GOT3 (cell line): ENCODE data around the gene KLF7.

ENCODE experiments used
- DNase-seq: peaks from one replicate; lab custom pipeline; 2025; ENCODE audit warnings: mixed read lengths; lab: John Stamatoyannopoulos, UW

The KLF7 gene

GRCh38 chr2:207093234-207093633, 72.5 kb downstream of the KLF7 start:
- no peak for DNase-seq

DNA sequence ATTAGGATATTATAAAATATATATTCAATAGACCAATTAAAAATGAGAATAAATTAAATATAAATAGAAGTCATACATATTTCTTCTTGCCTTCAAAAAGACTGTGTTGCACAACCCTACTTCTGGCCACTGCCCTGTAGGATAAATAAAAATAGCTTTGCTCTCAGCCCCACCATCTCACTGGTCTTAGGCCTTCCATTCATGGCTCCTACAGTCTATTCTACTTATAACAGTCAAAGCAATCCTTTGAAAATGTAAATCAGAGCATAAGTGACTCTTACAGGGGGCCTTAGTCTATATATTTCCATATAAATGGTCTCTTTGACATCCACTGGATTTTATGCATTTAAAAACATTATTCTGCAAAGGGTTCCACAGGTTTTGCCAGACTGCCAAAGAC, 72.9 kb downstream of the KLF7 start:
- DNase-seq, result no peak

DNA sequence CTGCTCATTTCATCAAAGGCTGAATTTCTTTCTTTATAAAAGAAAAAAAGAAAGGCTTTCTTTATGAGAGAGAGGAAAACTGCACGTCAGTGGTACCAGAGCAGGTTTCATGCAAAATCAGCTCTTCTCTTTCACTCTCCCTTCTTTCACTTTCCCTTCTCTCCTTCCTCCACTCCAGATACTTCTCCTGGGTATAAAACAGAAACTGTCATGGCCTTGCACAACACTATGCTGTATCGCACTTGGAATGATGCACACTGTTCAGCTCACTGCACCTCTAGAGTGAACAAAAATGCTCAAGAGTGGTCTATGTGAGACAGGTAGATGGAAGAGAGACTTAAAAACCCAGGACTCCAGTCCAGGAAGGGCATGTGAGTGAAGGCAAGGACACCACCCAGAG, 73.8 kb downstream of the KLF7 start:
- DNase-seq, result no peak

GRCh38 chr2:207091176-207091575, 74.6 kb downstream of the KLF7 start:
- no peak for DNase-seq

- no peak for DNase-seq
Observed at GRCh38 chr2:207090389-207090788, 75.4 kb downstream of the KLF7 start.

DNA sequence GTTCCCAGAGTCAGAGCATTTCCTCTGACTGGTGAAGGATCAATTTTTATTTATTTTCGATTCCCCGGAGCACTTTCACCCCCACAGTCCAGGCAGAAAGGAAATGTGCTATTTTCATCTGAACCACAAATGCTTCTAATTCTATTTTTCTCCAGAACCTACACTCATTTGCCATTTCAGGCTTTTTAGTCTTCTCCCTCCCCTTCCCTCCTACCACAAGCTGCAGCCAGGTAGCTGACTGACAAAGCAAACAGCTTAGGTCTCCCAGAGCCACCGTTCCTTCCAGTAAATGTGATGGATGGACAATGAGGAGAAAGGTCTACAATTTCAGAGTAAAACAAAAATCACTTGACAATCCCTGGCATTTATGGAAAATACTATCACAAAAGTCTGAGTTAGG, 76.9 kb downstream of the KLF7 start:
- no peak for DNase-seq

DNA sequence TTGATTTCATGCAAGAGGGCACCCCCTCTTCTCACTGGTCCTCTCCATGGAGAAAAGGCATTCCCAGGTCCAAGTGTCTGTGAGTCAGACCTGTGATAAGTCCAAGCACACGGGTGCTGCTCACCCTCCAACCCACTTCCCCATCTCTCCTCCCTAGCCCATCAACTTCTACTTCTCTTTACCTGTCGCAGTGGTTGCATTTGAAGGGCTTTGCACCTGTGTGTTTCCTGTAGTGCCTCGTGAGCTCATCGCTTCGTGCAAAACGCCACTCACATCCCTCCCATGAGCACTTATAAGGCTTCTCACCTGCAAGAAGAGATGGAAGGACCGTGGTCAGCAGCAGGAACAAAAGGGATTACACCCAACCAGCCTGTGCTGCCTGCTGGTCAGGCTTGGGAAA, 77.5 kb downstream of the KLF7 start:
- DNase-seq, result no peak

DNA sequence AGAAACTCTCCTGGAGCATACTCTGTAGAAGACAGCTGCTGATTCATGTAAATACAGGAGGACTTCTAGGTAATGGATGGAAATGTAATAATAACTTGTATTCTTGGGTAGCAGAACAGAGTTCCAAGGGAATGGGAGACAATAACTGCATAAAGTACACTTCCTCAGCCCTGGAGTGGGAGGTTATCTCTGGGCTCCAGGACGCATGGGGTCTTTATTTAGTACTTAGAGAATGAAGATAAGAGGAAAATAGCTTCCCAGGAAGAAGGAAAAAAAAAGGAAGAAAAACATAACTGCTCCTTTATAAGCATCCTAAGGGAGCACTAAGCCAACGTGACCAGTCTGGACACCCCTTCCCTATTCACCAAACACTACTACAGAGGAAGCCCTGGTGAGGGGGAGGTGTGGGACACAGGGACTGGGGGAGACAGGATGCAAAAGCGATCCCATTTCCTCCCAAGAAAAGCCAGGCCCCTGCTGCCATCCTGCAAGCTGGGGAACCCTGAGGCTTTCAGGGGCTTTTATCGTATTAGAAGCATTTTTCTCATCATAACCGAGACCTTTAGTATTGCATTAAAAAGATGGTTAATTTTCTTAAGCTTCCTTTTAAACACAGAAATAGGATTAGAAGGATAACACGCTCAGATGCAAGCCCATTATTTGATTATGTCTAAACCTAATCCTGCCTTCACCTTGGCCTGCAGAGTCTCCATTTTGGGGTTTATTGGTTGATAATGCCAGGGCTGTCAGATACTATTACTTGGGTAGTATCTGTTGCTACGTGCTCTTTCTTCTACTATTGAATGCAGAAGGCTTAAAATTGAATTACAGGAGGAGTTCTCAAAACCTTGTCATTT, 78.5 kb downstream of the KLF7 start:
- no peak for DNase-seq

DNA sequence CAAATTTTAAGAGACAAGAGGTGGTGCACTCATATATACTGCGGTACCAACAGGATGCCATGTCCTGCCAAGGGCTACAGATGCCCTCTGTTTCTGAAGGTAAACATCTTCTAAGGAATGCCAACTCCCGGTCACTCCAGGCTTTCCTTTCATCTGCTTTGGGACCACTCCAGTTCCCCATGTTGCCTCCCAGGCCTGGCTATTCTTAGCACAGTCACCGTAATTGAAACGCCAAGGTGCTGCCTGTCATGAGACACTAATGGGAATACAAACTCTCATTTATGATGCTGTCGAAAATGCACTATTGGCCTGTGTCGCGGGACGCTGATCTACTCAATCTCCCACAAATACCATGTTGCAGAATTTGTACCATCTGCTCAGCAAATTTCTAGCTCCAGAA, 79.6 kb downstream of the KLF7 start:
- no peak for DNase-seq

DNA sequence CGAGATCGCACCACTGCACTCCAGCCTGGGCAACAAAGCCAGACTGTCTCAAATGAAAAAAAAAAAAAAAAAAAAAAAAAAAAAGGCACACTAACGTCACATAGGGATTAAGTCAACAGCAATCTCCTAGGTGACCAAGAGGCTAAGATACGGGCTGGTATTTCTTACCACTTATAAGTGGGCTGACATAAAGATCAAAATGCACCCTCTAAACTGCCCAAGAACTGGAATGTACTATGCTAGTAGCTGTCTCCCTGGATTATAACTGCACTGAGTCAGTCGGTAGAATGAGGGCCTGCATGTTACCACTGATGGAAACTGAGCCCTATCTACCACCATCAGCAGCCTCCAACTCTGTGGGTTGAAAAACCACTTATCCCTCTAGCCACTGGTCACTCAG, 80.6 kb downstream of the KLF7 start:
- DNase-seq, result no peak

GRCh38 chr2:207083361-207084110, 82.2 kb downstream of the KLF7 start:
- no peak for DNase-seq

GRCh38 chr2:207082619-207083018, 83.1 kb downstream of the KLF7 start:
- no peak for DNase-seq

- no peak for DNase-seq
Observed at GRCh38 chr2:207078186-207078798, 87.5 kb downstream of the KLF7 start.

DNA sequence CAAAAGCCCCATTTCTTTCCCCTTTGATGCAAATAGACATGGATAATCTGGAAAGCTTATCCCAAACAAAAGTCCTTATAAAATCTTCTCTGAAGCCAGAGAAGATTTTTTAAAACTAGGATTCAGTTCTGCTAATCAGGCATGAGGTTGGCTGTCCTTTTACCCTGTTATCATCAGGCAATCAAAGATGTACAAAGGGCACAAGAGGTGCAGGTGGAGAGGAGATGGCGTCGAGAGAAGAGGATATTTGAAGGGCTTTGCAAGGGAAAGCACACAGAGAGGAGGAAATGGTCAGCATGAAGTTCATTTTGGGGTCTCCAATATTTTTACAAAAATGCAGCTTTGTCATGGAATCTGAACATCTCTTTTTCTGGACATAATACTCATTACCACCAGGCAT, 88.5 kb downstream of the KLF7 start:
- DNase-seq, result no peak

- no peak for DNase-seq
Observed at GRCh38 chr2:207075456-207075855, 90.3 kb downstream of the KLF7 start.

DNA sequence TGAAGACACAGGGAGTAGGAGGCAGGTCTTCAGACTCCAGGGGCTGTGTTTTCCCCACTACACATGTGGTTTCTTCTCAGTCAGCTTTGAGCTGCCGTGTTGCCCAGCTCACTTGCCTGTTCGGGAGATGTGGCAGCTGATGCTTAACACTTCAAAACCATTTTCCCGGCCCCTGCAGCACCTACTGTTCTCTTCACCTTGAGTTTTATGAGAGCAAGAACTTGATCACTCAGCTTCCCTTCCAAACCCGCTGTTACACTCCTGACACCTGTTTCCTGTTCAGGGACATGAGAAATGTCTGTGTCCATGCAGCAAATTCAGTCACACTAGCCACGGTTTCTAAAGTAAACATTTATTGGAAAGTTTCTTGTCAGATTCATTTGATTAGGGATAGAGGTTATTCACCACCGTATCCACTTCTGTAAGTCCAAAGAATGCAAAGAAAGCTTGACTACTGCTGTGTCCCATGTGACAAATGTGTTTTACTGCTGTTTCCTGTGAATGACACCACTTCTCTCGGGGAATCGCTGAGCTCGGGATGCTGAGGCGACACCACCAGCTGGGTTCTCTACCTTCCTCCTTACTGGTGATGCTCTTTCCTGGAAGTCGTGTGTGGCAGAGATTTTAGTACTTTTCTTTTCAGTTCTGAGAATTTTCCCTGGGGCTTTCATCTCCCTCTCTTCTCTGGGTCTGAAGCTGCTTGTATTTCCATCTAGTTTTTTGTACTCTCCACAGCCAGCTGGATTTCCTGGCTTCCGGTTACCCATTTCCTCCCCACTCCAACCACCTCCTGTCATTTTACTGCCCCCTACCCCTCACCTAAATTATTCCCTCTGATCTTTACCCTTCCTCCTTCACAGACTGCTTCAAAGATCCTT, 91.7 kb downstream of the KLF7 start:
- DNase-seq, result no peak

- DNase-seq, result no peak
Observed at GRCh38 chr2:207073412-207073800, 92.3 kb downstream of the KLF7 start.

GRCh38 chr2:207072571-207072970, 93.2 kb downstream of the KLF7 start:
- no peak for DNase-seq

GRCh38 chr2:207071820-207072219, 93.9 kb downstream of the KLF7 start:
- no peak for DNase-seq

GRCh38 chr2:207067473-207067872, 98.3 kb downstream of the KLF7 start:
- DNase-seq, result no peak

GRCh38 chr2:207066791-207067460, 98.8 kb downstream of the KLF7 start:
- DNase-seq, result no peak
